Measurements from ENCODE around the gene TFF1.

TFF1 gene

DNA sequence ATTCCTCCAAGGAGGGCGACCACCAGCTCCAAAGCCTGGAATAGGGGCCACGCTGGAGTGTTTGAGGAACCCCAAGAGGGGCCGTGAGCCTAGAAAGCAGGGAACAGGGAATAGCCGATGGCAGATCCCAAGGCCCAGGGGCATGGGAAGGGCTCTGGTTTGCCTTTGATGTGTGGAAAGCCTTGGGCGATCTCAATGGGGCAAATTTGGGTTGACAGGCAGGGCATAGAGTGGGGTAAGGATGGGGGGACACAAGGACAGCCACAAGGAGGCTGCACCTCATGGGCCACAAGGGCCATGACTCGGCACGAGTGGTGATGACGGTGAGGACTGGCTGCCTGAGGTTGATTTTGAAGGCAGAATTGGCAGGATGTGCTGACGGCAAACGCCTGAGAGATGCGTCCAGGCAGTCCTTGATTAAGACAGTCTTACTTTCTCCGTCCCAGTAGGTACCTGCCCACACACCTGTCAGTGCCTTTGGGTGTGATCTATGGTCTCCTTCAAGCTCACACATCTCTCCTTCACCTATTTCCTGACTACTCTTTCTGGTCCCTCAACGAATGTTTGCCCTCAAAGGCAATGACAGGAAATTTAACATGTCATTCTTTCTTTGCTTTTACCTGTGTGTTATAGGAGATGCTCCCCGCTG, 31.5 kb upstream of the TFF1 start:
- no peak for DNase-seq

DNA sequence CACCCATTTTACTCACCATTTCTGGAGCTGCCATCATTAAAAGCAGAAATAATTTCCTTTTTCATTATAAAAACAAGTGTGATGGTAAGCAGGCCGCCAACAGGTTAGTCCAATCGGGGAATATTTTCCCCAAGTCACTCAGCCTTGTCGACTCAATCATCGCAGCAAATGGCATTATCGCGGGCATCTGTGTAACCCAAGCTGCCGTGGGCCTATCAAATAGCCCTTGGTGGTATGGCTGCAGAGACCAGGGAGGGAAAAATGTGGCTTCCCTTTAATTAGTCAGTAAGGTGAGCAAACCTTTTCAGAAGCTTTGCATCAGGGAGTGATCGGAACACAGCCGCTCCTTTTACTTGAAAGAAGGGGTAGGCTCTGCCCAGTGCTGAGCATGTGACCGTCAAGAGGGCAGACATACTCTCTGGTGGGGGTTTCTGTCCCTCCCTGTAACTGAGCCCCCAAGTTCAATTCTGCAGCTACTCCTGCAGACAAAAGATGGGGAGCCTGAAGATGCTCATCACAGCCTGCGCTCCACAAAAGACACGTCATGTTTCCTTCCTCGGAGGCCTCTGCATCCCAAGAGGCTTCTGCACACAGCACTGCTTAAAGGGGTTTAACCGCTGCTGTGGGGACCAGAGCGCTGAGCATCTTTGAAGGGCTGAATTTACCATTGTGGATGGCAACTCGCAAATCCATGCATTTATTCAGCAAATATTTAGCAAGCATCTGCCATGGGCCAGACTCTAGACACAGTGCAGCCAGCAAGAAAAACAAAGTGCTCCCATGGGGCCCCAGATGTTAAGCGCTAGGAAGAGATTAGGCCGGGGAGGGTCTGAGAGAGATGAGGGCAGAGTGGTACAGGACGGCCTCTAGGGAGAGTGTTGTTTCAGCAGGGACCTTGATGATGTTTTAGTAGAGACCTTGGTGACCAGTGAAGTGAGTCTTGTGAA, 30.7 kb upstream of the TFF1 start:
- DNase-seq = no peak

DNA sequence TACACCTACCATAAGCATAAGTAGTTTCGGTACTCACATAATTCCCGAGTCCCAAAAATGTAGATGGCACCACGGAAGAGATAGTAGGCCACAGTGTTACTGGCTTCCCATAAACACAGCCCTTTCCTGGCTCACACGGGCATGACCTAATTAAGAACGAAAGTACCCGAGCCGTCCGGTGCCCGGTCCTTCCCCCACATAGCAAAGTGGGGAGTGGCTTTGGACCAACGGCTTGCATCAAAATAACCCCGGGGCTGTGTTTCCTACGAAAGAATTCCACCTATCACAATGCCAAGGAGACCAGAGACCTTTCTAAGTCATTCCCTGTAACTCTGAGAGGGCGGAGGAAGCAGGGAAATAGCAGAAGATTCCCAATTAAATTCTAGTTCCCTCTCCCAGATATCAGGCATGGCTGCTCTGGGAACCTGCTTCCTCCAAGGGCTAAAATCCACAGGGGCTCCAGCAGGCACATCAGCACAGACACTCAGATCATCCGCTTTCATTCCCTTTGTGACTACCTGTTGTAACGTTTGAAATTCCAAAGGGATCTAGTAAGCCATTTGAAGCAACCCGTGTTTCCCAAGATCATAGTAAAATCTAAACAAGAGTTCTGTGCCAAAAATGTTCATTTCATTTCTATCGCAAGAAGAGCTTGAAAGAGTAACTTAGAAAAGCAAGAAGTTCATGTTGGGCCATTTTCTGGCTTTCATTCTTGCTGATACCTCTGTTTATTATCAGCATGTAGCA, 29.7 kb upstream of the TFF1 start, which contains the start of gene TMPRSS3:
Gene TMPRSS3, minus strand, starts transcription at position 148 of the 747 bp plus-strand sequence. CDS start 635 bp downstream, outside the sequence.
- no peak for DNase-seq

- DNase-seq = no peak
These were observed 29.0 kb upstream of the TFF1 start for GRCh38 chr21:42395302-42395701.

DNA sequence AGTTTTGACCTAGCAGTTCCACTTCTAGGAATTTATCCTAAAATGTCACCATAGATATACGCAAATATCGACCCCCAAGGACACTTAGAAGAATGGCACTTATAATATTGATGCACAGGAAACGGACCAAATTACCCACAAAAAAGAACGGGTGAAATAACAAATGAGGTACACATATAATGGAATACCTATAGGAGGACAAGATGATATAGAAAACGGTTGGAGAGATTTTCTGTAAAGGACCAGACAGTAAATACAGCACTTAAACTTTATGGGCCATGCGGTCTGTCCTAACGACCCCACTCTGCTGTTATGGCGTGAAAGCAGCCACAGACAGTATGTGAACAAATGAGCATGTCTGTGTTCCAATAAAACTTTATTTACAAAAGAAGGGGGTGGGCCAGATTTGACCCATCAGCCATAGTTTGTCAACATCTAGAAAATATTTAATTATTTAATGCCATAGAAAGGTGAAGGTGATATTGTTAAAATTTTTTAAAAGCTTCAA, 27.2 kb upstream of the TFF1 start:
- DNase-seq = no peak

GRCh38 chr21:42392731-42393442, 26.6 kb upstream of the TFF1 start:
- DNase-seq = no peak

DNA sequence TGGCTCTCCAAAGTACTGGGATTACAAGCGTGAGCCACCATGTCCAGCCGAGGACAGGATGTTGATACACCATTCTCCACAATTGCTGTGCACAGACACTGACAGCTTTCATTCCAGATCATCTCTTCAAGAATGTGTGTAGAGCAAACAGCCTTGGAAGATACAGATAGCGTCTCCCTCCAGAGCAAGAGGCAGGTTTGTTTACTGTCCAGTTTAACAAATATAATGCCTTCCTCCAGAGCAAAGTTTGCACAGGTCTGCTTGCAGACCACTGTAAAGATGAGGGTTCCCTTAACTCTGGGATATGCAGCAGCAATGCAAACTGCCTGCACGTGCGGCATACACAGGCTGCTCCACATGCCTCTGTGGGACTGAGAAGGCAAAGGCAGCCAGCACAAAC, 25.0 kb upstream of the TFF1 start:
- DNase-seq = no peak

DNA sequence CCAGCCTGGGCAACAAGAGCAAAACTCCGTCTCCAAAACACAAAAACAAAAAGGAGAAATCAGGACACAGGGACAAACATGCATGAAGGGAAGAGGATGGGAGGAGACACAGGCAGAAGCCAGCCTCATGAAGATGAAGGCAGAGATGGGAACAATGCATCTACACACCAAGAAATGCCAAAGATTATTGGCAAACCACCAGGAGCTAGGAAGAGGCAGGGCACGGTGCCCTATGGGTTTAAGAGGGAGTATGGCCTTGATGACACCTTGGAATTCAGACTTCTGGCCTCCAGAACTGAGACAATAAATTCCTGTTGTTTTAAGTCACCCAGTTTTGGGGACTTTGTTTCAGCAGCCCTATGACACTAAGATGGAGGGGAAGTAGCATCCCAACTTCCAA, 24.4 kb upstream of the TFF1 start:
- DNase-seq = no peak

- no peak for DNase-seq
These were observed 23.9 kb upstream of the TFF1 start for GRCh38 chr21:42390193-42390592.

DNA sequence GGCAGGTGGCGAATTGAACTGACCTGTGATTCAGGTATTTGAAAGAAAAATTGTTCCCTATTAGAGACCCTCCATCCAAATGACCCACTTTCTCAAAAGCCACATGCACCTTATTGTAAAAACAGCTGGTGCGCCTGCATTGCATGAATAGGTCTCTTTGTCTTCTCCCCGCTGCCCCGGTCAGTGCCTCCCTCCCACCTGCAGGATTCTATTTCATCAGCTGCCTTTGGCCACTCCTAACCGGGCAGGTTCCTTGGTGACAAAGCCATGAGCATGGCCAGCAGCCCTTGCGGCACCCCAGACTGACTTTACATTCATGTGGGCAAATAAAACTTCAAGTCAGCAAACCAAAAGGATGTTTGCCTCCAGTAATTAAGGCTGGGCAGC, 23.1 kb upstream of the TFF1 start:
- DNase-seq = no peak

GRCh38 chr21:42388740-42389448, 22.6 kb upstream of the TFF1 start:
- no peak for DNase-seq

- DNase-seq = no peak
These were observed 21.6 kb upstream of the TFF1 start for GRCh38 chr21:42387843-42388340.

- DNase-seq = no peak
These were observed 20.8 kb upstream of the TFF1 start for GRCh38 chr21:42387164-42387563.

- no peak for DNase-seq
These were observed 19.8 kb upstream of the TFF1 start for GRCh38 chr21:42386034-42386591.

DNA sequence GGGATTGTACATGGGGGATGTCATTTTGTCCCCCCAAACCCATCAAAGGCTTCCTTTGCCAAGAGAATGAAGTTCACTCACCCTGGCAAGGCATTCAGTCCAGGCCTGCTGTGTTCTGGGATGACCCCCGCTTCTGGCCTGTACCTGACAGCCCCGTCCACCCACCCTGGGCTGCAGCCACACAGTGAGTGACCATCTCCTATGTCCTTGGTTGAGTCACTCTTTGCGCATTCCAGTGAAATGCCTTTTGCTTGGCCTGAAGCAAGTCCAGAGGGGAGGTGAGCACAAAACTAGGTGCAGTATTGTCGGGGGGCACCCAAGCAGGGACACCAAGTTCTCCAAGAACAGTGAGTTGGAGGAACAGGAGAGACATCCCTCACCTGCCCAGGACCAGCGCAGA, 19.3 kb upstream of the TFF1 start:
- DNase-seq = no peak

- no peak for DNase-seq
These were observed 18.7 kb upstream of the TFF1 start for GRCh38 chr21:42384989-42385388.

- DNase-seq = no peak
These were observed 18.0 kb upstream of the TFF1 start for GRCh38 chr21:42384156-42384945.

DNA sequence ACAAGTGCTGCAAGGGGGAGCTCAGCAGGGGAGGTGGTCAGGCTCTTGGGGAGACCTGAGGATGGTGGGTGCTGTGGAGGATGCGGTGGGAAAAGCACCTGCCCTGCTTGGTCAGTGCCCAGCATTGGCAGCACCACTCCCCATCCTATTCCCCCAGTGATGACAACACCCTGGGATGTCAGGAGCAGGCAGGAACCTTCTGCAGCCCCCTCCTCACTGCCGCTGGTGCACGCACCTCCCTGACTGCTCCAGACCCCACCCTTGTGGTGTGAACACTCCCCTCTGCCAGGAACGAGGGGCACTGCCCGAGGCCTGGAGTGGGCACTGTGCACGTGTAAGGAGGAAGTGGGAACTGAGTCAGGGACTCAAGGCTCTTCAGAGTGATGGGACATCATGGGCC, 17.0 kb upstream of the TFF1 start:
- no peak for DNase-seq

- no peak for DNase-seq
These were observed 16.6 kb upstream of the TFF1 start for GRCh38 chr21:42382915-42383314.

GRCh38 chr21:42381347-42381984, 15.1 kb upstream of the TFF1 start:
- peak; percentile 37 for DNase-seq
